NCI-H526 treated with DMSO at 0.1 percent for 48 hours (cell line): ENCODE measurements around the gene TCP11X1.
"Not testable (repeated sequence)": the region's sequence is repeated elsewhere in the genome, so short reads cannot be mapped to it uniquely, and the experiment has no call there.

Experiments
- DNase-seq: peaks from one replicate; lab custom pipeline; 2025; lab: John Stamatoyannopoulos, UW

Gene TCP11X1

GRCh38 chrX:102214986-102215385, at the start of gene TCP11X1:
TCP11X1 (plus strand) TSS chrX:102215301.
- not testable (repeated sequence) for DNase-seq

DNA sequence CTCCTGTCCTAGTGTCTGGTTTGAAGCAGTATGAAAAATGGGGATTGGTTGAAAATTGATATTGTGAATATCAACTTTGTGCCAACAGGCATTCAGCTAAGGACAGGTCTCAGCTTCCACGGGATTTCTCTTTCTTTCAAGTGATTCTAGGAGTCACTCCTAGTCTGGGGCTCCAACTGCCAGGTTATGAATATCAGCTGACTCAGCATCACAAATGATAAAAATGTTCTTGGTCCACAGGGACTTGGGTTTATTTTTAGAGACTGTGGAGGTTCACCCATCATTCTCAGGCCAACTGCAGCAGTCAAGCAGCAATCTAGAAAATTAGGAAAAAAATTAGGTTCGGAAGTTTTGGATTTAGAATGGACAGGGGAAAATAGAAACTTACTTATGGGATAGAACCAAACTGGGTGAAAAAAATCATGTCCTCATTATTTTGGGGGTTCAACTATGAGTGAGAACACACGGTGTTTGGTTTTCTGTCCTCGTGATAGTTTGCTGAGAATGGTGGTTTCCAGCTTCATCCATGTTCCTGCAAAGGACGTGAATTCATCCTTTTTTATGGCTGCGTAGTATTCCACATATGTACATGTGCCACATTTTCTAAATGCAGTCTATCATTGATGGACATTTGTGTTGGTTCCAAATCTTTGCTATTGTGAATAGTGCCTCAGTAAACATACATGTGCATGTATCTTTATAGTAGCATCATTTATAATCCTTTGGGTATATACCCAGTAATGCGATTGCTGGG, 29.0 kb upstream of the TCP11X1 start:
- no peak for DNase-seq

- DNase-seq: not testable (repeated sequence)
These were observed 7.2 kb upstream of the TCP11X1 start for GRCh38 chrX:102207940-102208339.

DNA sequence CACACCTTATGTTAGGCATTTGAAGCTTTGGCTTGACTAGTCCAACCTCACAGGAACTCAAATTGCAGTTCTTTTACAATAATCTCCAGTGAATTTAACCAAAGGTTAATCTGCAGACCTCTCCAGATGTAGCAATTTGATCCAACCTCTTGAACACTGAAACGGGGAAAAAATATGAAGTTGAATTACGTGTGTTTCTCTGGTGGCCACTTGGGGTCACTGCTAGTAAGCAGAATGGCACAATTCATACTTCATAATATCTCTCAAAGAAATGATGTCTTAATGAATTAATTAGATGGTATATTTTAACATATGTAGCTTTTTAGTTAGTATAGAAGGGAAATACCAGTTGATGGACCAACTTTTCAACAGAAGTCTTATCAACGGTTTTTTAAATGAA, 1.4 kb downstream of the TCP11X1 start:
- not testable (repeated sequence) for DNase-seq

- not testable (repeated sequence) for DNase-seq
These were observed 20.6 kb downstream of the TCP11X1 start for GRCh38 chrX:102235678-102236077.

GRCh38 chrX:102240265-102240664, 25.2 kb downstream of the TCP11X1 start:
- not testable (repeated sequence) for DNase-seq

GRCh38 chrX:102246893-102247292, 31.8 kb downstream of the TCP11X1 start, which contains the start of gene NXF2:
NXF2 (plus strand) TSS chrX:102247167; CDS start chrX:102307079, 59,912 bp downstream.
- DNase-seq: not testable (repeated sequence)

- DNase-seq: not testable (repeated sequence)
These were observed 57.1 kb downstream of the TCP11X1 start for GRCh38 chrX:102272231-102272630.
